SK-N-MC (cell line): ENCODE results near the gene TIMP2.

Source experiments
- EZH2 ChIP-seq: fragments of 200-600 bp; sonication (generic); IDR thresholded peaks from one replicate; pipeline ENCODE4 v1.6.1; 2017; ENCODE audit warnings: antibody characterized with exemption
- POLR2AphosphoS5 ChIP-seq: IDR thresholded peaks from 2 replicates; pipeline ENCODE4 v1.6.1; 2012; ENCODE audit warnings: mild to moderate bottlenecking, low read depth, low read length, borderline replicate concordance

DNA sequence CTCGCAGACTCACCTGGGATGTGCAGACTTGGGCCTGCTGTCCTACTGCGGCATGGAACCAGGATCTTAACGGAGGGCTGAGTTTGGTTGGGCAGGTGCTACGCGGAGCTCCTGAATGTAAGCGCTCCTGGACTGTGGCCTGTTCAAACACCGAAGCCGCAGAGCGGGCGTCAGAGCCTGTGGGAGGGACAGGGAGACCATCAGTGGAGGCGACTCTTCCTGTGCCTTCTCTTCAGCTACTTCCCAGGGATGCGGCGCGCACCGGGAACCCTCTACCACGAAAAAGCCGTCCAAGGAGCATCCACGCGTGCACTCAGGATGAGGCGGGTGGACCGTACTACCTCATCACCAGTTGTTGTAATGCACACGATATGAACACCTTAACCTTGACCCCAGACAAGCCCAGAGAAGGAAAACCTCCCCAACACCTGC lies 86.6 kb downstream of the TIMP2 start:
- TF ChIP-seq EZH2 (no peak), POLR2AphosphoS5 (no peak)
